KG1 (cell line): Measurements from ENCODE around the gene RBM4B.
"Not testable (repeated sequence)": the region's sequence is repeated elsewhere in the genome, so short reads cannot be mapped to it uniquely, and the experiment has no call there.

ENCODE experiments used
- DNase-seq: peaks from one replicate; lab custom pipeline; 2025; lab: John Stamatoyannopoulos, UW

RBM4B gene

GRCh38 chr11:66677599-66678375, at the start of gene RBM4B:
Gene RBM4B, minus strand, starts transcription at chr11:66677887. Its CDS starts 808 bp downstream, at chr11:66677079.
- DNase-seq, result peak; percentile 97

GRCh38 chr11:66725647-66726046, 48.0 kb upstream of the RBM4B start:
- no peak for DNase-seq

DNA sequence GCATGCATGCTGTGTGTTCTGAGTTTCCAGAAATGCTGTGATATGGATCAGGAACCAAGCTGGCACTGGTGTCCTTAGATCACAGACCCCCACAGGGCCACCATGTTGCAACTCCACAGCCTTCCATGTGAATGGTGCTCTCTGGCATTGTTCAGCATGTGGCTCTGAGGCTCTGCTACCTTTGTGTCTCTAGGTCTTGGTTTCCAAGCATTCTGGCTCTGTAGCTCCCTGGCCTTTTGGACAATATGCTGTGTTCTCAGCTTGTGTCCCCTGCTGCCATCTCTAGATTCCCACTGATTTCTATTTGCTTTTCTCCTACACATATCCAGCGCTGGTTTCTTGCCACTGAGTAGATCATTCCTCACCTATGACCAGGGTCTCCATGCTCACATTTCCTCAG, 47.4 kb upstream of the RBM4B start:
- no peak for DNase-seq

GRCh38 chr11:66724167-66724566, 46.5 kb upstream of the RBM4B start:
- not testable (repeated sequence) for DNase-seq

- no peak for DNase-seq
These were observed 46.0 kb upstream of the RBM4B start for GRCh38 chr11:66723693-66724092.

DNA sequence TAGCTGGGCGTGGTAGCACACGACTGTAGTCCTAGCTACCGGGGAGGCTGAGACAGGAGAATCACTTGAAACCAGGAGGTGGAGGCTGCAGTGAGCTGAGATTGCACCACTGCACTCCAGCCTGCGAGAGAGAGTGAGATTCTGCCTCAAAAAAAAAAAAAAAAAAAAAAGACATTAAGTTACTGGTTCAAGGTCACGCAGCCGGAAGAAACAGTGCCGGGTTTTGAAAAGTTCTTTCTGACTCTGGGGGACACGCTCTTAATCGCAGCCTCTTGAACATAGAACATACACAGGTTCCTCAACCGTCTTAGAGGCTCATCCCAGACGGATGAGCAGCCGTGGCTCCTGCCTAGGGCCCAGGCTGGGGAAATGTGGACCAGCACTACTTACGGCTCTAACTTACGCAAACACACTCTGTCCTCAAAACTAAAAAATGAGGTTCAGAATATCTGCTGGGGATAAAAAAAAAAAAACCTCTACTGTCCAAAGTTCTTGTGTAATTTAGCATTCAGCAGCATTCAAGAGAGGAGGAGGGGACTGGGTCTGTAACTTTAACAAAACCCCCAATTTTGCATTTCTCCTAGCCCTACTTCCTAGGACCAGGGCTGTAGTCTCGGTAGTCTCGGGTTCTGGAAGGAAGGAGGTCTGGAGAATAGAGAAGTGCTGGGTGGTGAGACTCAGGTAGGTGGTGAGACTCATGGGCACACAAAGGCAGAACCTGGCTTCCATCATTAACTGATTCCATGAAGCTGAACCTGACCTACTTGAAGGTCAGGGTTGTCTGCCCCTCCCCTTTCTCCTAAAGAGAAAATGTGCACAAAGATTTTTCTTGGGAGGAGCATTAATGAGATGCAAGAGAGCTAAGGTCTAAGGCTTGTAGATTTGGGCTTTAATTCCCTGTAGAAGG, 45.3 kb upstream of the RBM4B start:
- no peak for DNase-seq

DNA sequence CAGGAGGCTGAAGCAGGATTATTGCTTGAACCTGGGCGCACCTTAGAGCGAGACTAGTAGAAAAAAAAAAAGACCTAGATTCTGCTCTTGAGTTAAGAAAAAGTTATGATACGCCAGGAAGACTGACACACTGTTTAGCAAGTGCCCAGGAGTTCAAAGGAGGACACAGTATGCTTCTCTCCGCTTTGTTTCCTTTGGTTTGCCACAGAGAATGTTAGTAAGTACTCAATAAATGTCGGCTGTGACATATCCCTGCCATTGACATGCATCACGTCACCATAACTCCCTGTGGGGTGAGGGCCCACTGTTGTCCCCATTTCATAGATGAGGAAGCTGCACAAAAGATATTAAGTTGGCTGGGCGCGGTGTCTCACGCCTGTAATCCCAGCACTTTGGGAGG, 44.3 kb upstream of the RBM4B start:
- DNase-seq, result no peak

DNA sequence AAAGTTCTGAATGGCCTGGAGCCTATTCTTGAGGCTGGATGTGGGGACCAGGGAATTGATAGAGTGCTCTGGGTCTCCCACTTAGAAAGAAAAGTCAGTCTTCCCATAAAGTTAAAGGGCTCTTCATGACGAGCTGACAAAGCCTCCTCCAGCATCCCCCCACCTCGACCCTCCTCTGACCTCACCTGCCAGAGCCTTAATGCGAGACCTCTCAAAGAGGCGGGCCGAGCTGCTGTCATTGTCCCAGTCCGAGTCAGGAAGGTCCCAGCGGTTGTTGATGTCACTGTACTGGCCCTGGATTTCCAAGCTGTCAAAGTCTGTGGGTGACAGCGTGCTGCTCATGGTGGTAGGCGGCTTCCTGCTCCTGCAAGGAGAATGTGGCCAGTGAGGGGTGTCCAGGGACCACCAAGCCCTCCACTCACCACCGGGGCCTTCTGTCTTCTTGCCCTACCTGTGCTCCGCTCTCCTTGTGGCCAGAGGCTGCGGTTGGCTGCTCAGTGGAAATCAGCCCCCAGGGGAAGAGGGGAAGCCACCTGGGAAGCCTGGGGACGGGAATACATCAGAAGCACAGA, 43.3 kb upstream of the RBM4B start:
- DNase-seq, result no peak

- DNase-seq, result no peak
These were observed 42.7 kb upstream of the RBM4B start for GRCh38 chr11:66720223-66720898.

- no peak for DNase-seq
These were observed 41.6 kb upstream of the RBM4B start for GRCh38 chr11:66719111-66719872.

- DNase-seq, result no peak
These were observed 40.8 kb upstream of the RBM4B start for GRCh38 chr11:66718320-66718971.

GRCh38 chr11:66717925-66718319, 40.2 kb upstream of the RBM4B start:
- no peak for DNase-seq

DNA sequence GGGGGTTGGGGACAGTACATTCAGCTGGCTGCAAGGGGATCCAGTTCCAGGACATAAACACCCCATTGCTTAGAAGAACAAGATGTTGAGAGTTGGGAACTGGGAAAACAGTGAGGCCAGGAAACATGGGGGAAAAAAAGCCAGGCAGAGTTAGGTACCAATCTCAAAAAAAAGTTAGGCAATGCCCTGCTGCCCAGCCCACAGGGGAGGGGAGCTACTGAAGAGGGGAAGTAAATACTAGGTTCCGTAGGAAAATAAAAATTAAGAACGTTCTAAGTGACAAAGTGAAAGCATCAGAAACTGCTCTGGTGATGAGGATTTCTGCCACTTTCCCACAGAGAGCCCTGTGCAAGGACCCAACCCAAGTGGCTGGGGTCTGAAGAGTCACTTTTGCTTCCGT, 39.3 kb upstream of the RBM4B start:
- no peak for DNase-seq

DNA sequence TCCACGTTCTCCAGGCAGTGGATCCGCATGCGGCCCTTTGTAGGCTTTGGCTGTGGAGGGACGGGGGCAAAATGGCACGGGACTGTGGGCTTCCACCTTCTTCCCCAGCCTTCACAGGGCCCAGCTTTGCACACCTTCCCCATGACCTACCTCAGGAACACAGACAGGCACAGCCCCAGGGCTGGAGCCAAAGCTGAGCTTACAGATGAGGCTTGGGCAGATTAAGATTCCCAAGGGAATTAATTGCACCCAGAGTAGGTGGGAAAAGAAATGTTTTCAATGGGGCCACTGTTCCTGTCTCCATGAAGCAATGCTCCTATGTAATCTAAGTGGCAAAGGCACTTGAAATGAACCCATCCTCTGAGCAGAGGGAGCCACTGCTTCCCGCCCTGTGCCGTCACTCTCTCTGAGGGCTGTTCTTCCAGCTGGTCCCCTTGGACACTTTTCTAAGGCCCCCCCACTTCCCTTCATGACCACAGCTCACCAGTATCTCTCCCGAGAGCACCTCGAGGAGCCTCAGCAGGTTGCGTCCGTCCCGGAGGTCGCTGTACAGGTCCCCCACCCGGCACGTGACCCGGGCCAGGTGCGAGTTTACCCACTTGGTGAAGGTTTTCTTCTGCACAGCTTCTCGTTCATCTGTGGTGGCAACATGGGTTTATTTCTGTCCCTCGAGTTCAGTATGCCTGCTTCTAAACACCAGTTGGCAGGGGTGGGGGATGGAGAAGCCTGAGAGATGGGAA, 37.8 kb upstream of the RBM4B start:
- DNase-seq, result no peak

GRCh38 chr11:66713746-66714480, 36.2 kb upstream of the RBM4B start:
- DNase-seq, result no peak

DNA sequence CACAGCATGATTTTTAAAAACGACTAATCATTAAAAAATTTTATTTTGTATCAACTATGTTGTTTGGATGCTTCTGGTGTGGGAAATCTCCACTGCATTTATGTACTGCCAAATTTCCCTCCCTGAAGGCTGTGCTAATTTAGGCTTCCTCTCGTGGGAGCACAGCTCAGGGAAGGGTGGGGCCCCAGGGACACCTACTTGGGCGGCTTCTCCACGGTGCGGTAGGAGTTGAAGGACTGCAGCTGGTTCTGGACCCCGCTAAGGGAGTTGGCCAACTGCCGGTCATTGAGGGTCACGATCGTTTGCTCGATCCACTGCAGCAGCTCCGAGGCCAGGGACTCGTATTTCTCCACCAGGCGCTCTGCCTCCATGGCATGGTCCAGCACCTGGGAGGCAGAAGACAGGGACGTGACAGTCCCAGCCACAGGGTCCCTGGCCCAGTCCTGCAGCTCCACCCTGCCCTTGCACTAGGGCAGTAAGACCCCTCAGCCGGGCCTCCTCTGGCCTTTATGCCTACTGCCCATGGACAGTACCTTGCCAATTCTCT, 32.8 kb upstream of the RBM4B start:
- DNase-seq, result no peak

GRCh38 chr11:66708701-66709100, 31.0 kb upstream of the RBM4B start:
- no peak for DNase-seq

DNA sequence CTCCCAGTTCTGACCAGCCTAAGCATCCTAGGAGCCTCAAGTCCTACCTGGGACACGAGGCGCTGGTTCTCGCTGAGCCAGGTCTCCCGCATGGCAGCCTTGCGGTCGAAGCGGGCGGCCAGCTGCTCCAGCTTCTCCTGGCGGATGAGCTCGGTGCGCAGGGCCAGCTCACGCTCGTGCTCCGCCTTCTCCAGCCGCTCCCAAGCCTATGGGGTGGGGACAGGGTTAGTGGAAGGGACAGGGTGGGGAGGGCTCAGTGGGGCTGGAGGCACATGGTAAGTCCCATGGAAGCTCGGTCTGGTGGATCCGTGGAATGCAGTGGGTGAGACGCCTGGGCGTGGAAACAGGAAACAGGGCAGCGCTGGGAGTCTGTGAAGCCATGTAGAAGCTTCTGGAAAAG, 30.4 kb upstream of the RBM4B start:
- no peak for DNase-seq

DNA sequence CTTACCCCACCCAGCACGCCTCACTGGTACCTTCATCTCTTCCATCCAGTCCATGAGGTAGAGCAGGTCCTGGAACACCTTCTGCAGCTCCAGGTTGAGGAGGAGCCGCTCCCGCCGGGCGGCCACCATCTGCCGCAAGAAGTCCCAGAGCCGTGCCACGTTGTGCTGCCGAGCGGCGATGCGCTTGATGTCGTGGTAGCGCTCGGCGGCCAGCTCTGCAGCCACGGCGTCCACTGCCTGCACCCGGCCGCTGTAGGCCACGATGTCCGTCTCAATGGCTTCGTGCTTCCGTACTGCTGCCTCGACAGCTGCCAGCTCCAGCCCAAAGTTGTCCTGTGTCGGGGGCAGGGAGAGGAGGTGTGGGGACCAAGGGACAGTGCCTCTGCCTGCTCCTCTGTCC, 29.8 kb upstream of the RBM4B start:
- DNase-seq, result no peak
